ENCODE results near the gene HCST. TPM values are rescaled to one million over a fixed set of nuclear protein-coding genes. Genes with fewer than 3 reads are reported as not detected.

The HCST gene
- total and polyA plus RNA-seq, 2 of the 13 experiments (the other 11 are each of a cell fraction or from before 2014, with no cell fraction given) = 0.24 to 1.2 TPM

DNA sequence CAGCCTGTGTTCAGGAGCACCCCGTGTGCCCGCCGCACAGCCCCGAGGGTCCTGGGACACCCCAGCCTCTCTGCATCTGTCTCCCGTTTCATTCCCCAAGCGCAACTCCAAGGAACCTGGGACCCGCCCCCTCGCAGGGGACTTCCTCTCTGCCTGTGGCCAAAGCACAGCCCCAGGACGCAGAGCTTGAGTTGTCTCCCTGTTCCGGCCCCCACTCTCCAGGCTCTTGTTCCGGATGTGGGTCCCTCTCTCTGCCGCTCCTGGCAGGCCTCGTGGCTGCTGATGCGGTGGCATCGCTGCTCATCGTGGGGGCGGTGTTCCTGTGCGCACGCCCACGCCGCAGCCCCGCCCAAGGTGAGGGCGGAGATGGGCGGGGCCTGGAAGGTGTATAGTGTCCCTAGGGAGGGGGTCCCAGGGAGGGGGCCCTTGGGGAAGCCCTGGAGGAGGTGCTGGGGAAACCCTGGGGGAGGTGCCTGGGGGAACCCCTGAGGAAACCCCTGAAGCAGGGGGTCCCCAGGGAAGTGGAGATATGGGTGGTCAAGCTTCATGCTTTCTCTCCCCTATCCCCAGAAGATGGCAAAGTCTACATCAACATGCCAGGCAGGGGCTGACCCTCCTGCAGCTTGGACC lies 1.3 kb downstream of the HCST start (continued):
- TF ChIP-seq PHF8 (CRISPR knock-in tag; IDR thresholded peaks at IDR 0.05) (0 out of 2 replicates have a peak, but pooled peaks have one; percentile 22), PPARG (CRISPR knock-in tag; conservative IDR thresholded peaks at IDR 0.05) (no peak), ZNF704 (CRISPR knock-in tag; IDR thresholded peaks at IDR 0.05; ENCODE audit: borderline replicate concordance) (no peak), ZSCAN9 (CRISPR knock-in tag; IDR thresholded peaks at IDR 0.05; ENCODE audit: borderline replicate concordance) (peak; percentile 58; the same call in 1 of the 2 replicates), ZNF101 (CRISPR knock-in tag; IDR thresholded peaks at IDR 0.05; ENCODE audit: borderline replicate concordance, low read depth) (no peak), ELF1 (CRISPR knock-in tag; IDR thresholded peaks at IDR 0.05) (0 out of 2 replicates have a peak, but pooled peaks have one; percentile 38), KDM2A (CRISPR knock-in tag; IDR thresholded peaks at IDR 0.05; ENCODE audit: borderline replicate concordance, low read depth) (0 out of 2 replicates have a peak, but pooled peaks have one; percentile 33), CREB1 (IDR thresholded peaks at IDR 0.05) (no peak), CREB1 (CRISPR knock-in tag; IDR thresholded peaks at IDR 0.05) (peak; percentile 35; the same call in 1 of the 2 replicates), RBFOX2 (IDR thresholded peaks at IDR 0.05; ENCODE audit: low read depth, low read length) (0 out of 2 replicates have a peak, but pooled peaks have one; percentile 17), ZNF446 (CRISPR knock-in tag; IDR thresholded peaks at IDR 0.05) (no peak), MAZ (IDR thresholded peaks at IDR 0.05; ENCODE audit: borderline replicate concordance, low read depth, low read length) (no peak), MAZ (CRISPR knock-in tag; IDR thresholded peaks at IDR 0.05; ENCODE audit: low read depth) (peak; percentile 58; the same call in 1 of the 2 replicates), MEF2D (CRISPR knock-in tag; IDR thresholded peaks at IDR 0.05) (no peak), ZNF788 (CRISPR knock-in tag; IDR thresholded peaks at IDR 0.05; ENCODE audit: borderline replicate concordance) (peak; percentile 23; the same call in 1 of the 2 replicates)
- TF ChIP-seq, protein P1, sequence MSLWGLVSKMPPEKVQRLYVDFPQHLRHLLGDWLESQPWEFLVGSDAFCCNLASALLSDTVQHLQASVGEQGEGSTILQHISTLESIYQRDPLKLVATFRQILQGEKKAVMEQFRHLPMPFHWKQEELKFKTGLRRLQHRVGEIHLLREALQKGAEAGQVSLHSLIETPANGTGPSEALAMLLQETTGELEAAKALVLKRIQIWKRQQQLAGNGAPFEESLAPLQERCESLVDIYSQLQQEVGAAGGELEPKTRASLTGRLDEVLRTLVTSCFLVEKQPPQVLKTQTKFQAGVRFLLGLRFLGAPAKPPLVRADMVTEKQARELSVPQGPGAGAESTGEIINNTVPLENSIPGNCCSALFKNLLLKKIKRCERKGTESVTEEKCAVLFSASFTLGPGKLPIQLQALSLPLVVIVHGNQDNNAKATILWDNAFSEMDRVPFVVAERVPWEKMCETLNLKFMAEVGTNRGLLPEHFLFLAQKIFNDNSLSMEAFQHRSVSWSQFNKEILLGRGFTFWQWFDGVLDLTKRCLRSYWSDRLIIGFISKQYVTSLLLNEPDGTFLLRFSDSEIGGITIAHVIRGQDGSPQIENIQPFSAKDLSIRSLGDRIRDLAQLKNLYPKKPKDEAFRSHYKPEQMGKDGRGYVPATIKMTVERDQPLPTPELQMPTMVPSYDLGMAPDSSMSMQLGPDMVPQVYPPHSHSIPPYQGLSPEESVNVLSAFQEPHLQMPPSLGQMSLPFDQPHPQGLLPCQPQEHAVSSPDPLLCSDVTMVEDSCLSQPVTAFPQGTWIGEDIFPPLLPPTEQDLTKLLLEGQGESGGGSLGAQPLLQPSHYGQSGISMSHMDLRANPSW (CRISPR knock-in tag; IDR thresholded peaks at IDR 0.05; ENCODE audit: borderline replicate concordance) = no peak
- TF ChIP-seq, protein P2, sequence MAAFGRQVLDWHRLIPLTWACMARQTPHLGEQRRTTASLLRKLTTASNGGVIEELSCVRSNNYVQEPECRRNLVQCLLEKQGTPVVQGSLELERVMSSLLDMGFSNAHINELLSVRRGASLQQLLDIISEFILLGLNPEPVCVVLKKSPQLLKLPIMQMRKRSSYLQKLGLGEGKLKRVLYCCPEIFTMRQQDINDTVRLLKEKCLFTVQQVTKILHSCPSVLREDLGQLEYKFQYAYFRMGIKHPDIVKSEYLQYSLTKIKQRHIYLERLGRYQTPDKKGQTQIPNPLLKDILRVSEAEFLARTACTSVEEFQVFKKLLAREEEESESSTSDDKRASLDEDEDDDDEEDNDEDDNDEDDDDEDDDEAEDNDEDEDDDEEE (CRISPR knock-in tag; IDR thresholded peaks at IDR 0.05) = no peak
- TF ChIP-seq, protein P3, sequence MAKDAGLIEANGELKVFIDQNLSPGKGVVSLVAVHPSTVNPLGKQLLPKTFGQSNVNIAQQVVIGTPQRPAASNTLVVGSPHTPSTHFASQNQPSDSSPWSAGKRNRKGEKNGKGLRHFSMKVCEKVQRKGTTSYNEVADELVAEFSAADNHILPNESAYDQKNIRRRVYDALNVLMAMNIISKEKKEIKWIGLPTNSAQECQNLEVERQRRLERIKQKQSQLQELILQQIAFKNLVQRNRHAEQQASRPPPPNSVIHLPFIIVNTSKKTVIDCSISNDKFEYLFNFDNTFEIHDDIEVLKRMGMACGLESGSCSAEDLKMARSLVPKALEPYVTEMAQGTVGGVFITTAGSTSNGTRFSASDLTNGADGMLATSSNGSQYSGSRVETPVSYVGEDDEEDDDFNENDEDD (CRISPR knock-in tag; IDR thresholded peaks at IDR 0.05; ENCODE audit: borderline replicate concordance) = peak; percentile 54; the same call in 1 of the 2 replicates
- TF ChIP-seq, protein P4, sequence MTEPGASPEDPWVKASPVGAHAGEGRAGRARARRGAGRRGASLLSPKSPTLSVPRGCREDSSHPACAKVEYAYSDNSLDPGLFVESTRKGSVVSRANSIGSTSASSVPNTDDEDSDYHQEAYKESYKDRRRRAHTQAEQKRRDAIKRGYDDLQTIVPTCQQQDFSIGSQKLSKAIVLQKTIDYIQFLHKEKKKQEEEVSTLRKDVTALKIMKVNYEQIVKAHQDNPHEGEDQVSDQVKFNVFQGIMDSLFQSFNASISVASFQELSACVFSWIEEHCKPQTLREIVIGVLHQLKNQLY (CRISPR knock-in tag; IDR thresholded peaks at IDR 0.05) = peak; percentile 18; the same call in 1 of the 2 replicates
